ENCODE results near the gene RCE1. TPM values are rescaled to one million over a fixed set of nuclear protein-coding genes. Genes with fewer than 3 reads are reported as not detected.

The RCE1 gene
- total and polyA plus RNA-seq, 2 donors from 2014 or later, result 13.8 to 22.3 TPM

GRCh38 chr11:66845876-66846212 is 2.6 kb downstream of the RCE1 start:
- intact Hi-C loops (cut with DNase I), result no loop called here
- Histone ChIP-seq H3K27ac (ENCODE audit: low read depth in 2 of 2, low read length in 2 of 2) (no peak overlapping the region), H3K4me3 (ENCODE audit: low read length in 3 of 3) (no peak overlapping the region), H3K9ac (ENCODE audit: low read length in 3 of 3) (no peak overlapping the region), H3K4me1 (ENCODE audit: control insufficient read depth in 2 of 3, insufficient read depth in 2 of 3, low read depth in 1 of 3, low read length in 3 of 3) (peaks cover 0 to 14% (median 0%) of the 10 kb centered on the region in 3 donors), H3K27me3 (ENCODE audit: control insufficient read depth, insufficient read depth, low read length) (no peaks in the 10 kb centered on the region), H3K9me3 (ENCODE audit: control insufficient read depth in 2 of 3, insufficient read depth in 1 of 3, low read length in 3 of 3) (no peaks in the 10 kb centered on the region), H3K36me3 (ENCODE audit: control insufficient read depth in 2 of 3, insufficient read depth in 3 of 3, low read length in 3 of 3) (peaks cover 0 to 5% (median 2%) of the 10 kb centered on the region in 3 donors)
- FAIRE-seq (no peak), DNase-seq (peak in 1 of 5 donors; percentile 39)
- no peak for TF ChIP-seq CTCF (IDR thresholded peaks at IDR 0.05; ENCODE audit: borderline replicate concordance, extremely low read depth, insufficient read depth)

DNA sequence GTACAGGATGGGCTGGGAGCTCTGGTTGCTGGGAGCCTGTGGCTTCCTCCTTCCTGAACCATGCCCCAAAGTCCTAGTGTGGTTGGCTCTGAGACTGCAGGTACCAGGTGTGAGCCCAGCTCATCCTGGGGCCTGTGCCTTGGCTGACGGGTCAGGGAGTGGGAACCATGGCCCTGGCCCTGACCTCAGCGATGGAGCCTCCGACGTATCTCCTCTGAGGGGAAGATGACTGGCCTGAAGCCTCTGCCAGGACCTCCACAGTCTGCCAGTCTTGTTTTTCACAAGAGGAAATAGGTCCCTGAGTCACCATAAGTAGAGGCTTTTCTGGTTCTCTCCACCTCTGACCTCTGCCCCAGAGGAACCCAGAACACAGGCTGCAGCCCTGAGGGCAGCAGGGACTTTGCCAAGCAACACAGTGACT is 3.4 kb downstream of the RCE1 start:
- H3K27ac ChIP-seq (ENCODE audit: low read depth in 2 of 2, low read length in 2 of 2), result no peak overlapping the region
- intact Hi-C loops (cut with DNase I), result no loop called here
- H3K4me3 ChIP-seq (ENCODE audit: low read length in 3 of 3), result no peak overlapping the region
- no peak for TF ChIP-seq CTCF (IDR thresholded peaks at IDR 0.05; ENCODE audit: borderline replicate concordance, extremely low read depth, insufficient read depth)
- peaks cover 0 to 5% (median 2%) of the 10 kb centered on the region in 3 donors for H3K36me3 ChIP-seq (ENCODE audit: control insufficient read depth in 2 of 3, insufficient read depth in 3 of 3, low read length in 3 of 3)
- DNase-seq (peak in 1 of 5 donors; percentile 54), FAIRE-seq (no peak)
- no peaks in the 10 kb centered on the region for H3K27me3 ChIP-seq (ENCODE audit: control insufficient read depth, insufficient read depth, low read length)
- no peak overlapping the region for H3K9ac ChIP-seq (ENCODE audit: low read length in 3 of 3)
- no peaks in the 10 kb centered on the region for H3K9me3 ChIP-seq (ENCODE audit: control insufficient read depth in 2 of 3, insufficient read depth in 1 of 3, low read length in 3 of 3)
- peaks cover 0 to 14% (median 0%) of the 10 kb centered on the region in 3 donors for H3K4me1 ChIP-seq (ENCODE audit: control insufficient read depth in 2 of 3, insufficient read depth in 2 of 3, low read depth in 1 of 3, low read length in 3 of 3)

DNA sequence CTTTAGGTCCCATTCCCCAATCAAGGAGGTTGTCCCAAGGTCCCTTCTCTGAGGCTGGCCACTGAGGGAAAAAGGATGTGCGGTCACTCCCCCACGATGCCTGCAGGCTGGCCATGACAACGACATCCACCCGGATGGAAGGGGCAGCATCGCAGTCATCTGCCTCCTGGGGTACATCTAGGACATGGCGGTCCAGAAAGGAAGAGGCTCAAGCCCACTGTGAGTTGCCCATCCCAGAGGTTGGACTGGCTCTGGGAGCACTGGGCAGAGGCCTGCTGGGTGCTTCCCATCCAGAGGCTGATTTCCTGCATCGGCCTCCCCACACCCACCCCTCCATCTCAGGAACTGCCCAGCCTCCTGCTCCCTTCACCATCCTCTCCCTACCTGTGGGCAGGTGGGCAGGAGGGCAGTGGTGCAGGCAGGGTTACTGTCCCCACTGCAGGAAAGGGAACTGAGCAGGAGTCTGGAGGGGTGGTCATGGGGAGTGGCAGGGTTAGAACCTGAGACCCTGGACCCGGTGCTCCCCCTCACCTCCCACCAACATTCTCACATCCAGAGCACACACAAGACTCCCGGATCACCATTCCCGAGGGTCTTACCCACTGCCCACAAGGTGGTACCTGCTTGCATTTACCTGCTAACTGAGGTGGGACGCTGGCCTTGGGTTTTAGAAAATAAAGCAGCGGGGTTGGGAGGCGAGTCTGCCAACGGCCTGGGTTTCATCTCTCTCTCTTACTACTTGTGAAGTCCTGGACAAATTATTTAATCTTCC is 4.4 kb downstream of the RCE1 start:
- Histone ChIP-seq H3K4me1 (ENCODE audit: control insufficient read depth in 2 of 3, insufficient read depth in 2 of 3, low read depth in 1 of 3, low read length in 3 of 3) (peaks cover 0 to 5% (median 0%) of the 10 kb centered on the region in 3 donors), H3K4me3 (ENCODE audit: low read length in 3 of 3) (no peak overlapping the region), H3K36me3 (ENCODE audit: control insufficient read depth in 2 of 3, insufficient read depth in 3 of 3, low read length in 3 of 3) (peaks cover 0 to 5% (median 2%) of the 10 kb centered on the region in 3 donors), H3K9me3 (ENCODE audit: control insufficient read depth in 2 of 3, insufficient read depth in 1 of 3, low read length in 3 of 3) (no peaks in the 10 kb centered on the region), H3K27me3 (ENCODE audit: control insufficient read depth, insufficient read depth, low read length) (no peaks in the 10 kb centered on the region), H3K27ac (ENCODE audit: low read depth in 2 of 2, low read length in 2 of 2) (no peak overlapping the region), H3K9ac (ENCODE audit: low read length in 3 of 3) (no peak overlapping the region)
- DNase-seq (peak in 1 of 5 donors; percentile 53), FAIRE-seq (no peak)
- intact Hi-C loops (cut with DNase I), result no loop called here
- TF ChIP-seq CTCF (IDR thresholded peaks at IDR 0.05; ENCODE audit: borderline replicate concordance, extremely low read depth, insufficient read depth), result no peak
